SU-DHL-6 (cell line): Measurements from ENCODE around the gene CNR1.

Experiments used
- EZH2phosphoT487 ChIP-seq: fragments of 200-600 bp; sonication (generic), shearing (Covaris generic); conservative IDR thresholded peaks from 2 replicates; pipeline ENCODE4 v1.6.1; 2018; ENCODE audit warnings: mild to moderate bottlenecking, antibody characterized with exemption, low read length, moderate library complexity, mixed read lengths
- TF ChIP-seq, protein P1 (sequence below): fragments of 200-600 bp; sonication (generic); IDR thresholded peaks from one replicate; pipeline ENCODE4 v1.5.1; 2017; ENCODE audit warnings: antibody characterized with exemption, mild to moderate bottlenecking, low read length, moderate library complexity; ENCODE audit not compliant: insufficient read depth, poor library complexity, severe bottlenecking

DNA sequence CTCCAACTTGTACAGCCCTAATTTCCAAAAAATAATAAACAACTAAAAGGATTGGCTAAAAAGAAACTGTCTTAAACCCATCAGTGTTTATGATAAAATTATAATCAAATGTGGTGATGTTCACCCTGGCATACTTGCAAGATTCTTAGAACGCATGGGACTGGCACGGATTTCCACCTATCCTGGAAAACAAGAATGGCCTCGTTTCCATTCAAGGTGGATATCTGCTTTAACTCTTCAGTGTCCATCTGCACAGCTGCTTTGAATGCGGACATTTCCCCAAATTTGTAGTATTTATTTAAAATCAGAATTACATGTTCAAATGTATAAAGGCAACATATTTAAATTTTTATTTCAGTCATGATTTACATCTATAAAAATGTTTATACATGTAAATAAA, 4.2 kb downstream of the CNR1 start:
- TF ChIP-seq, protein P1, sequence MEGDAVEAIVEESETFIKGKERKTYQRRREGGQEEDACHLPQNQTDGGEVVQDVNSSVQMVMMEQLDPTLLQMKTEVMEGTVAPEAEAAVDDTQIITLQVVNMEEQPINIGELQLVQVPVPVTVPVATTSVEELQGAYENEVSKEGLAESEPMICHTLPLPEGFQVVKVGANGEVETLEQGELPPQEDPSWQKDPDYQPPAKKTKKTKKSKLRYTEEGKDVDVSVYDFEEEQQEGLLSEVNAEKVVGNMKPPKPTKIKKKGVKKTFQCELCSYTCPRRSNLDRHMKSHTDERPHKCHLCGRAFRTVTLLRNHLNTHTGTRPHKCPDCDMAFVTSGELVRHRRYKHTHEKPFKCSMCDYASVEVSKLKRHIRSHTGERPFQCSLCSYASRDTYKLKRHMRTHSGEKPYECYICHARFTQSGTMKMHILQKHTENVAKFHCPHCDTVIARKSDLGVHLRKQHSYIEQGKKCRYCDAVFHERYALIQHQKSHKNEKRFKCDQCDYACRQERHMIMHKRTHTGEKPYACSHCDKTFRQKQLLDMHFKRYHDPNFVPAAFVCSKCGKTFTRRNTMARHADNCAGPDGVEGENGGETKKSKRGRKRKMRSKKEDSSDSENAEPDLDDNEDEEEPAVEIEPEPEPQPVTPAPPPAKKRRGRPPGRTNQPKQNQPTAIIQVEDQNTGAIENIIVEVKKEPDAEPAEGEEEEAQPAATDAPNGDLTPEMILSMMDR = no peak
- TF ChIP-seq EZH2phosphoT487 = no peak
